ENCODE results near the gene CTNNA2.

GRCh38 chr2:79938648-79939047, 425.8 kb downstream of the CTNNA2 start:
- TF ChIP-seq CTCF (IDR thresholded peaks at IDR 0.05; ENCODE audit: control extremely low read depth in 1 of 3, insufficient read depth in 1 of 3, low read depth in 1 of 3, low read length in 3 of 3) (no peak), RFX5 (IDR thresholded peaks at IDR 0.05; ENCODE audit: borderline replicate concordance, low read depth, low read length) (no peak)

Data from H1 (cell line).